ENCODE data around the gene STAT2. TPM values are rescaled to one million over a fixed set of nuclear protein-coding genes. Genes with fewer than 3 reads are reported as not detected.
A peak's percentile ranks its signal among the peaks of the same experiment; 100 is the strongest.

Gene STAT2
- polyA plus RNA-seq, 3 donors, result 109 to 251 (median 142) TPM

- H3K4me1 Mint-ChIP-seq, result peaks cover 19% of the 10 kb centered on the region
- under 1% methylated on average over 55 of the region's 62 CpGs for WGBS (ENCODE audit: insufficient coverage)
- H3K36me3 ChIP-seq (replicated peaks in 1 of 2; ENCODE audit: control insufficient read depth in 1 of 2, insufficient read depth in 2 of 2, low read length in 2 of 2), result peaks cover 17 to 34% of the 10 kb centered on the region in 2 donors
- H3K36me3 Mint-ChIP-seq, result peaks cover 25 to 49% of the 10 kb centered on the region in 2 donors
- H2AFZ ChIP-seq (ENCODE audit: insufficient read depth, low read depth, low read length, poor library complexity, severe bottlenecking), result peak within 1 kb of the TSS; percentile 96
- peaks cover 14 to 20% of the 10 kb centered on the region in 2 donors for H3K4me1 ChIP-seq (ENCODE audit: control insufficient read depth in 1 of 2, insufficient read depth in 2 of 2, low read length in 2 of 2)
- peak within 1 kb of the TSS; percentile 59 to 96 (median 95) for H3K4me3 ChIP-seq (replicated peaks in 1 of 3; ENCODE audit: low read depth in 2 of 3, low read length in 3 of 3)
- intact Hi-C loops (cut with micrococcal nuclease), result loop anchor here (2.0 to 5.0 kb wide), 3 partner anchors 15 to 46 kb away; partner anchors contain the start of genes APOF (in 2 of the 2), STAT2 (in 2 of the 2), CS (in 1 of the 2) and PAN2 (in 1 of the 2)
- H3K27ac ChIP-seq (ENCODE audit: low read depth in 1 of 2, low read length in 2 of 2), result peak within 1 kb of the TSS; percentile 91 to 98
- H4K20me1 ChIP-seq (ENCODE audit: insufficient read depth, low read length), result no peaks in the 10 kb centered on the region
- no peak for TF ChIP-seq CTCF (IDR thresholded peaks at IDR 0.05)
- H3K27ac Mint-ChIP-seq, result peak within 1 kb of the TSS; percentile 98 to 100 (median 98)
- DNase-seq, result peak; percentile 87 to 93 (median 92)
- H3K4me3 Mint-ChIP-seq, result peak within 1 kb of the TSS; percentile 96 to 97
- H3K79me2 ChIP-seq (ENCODE audit: insufficient read depth, low read length), result peaks cover 13% of the 10 kb centered on the region
- H3K9me3 Mint-ChIP-seq, result peaks cover 0 to 1% (median 0%) of the 10 kb centered on the region in 7 donors
- H3K9me3 ChIP-seq (replicated peaks in 1 of 2; ENCODE audit: control insufficient read depth in 1 of 2, insufficient read depth in 1 of 2, low read length in 2 of 2), result no peaks in the 10 kb centered on the region
- H3K9ac ChIP-seq (ENCODE audit: insufficient read depth, low read length, poor library complexity, severe bottlenecking), result peak within 1 kb of the TSS; percentile 89
- no peaks in the 10 kb centered on the region for H3K27me3 Mint-ChIP-seq (ENCODE audit: low read depth in 3 of 3)
- no peaks in the 10 kb centered on the region for H3K27me3 ChIP-seq (ENCODE audit: control insufficient read depth in 2 of 2, insufficient read depth in 2 of 2, low read length in 2 of 2)
- H3K4me2 ChIP-seq (replicated peaks; ENCODE audit: extremely low read depth, low read length, poor library complexity, severe bottlenecking), result peak within 1 kb of the TSS; percentile 93
Measured at GRCh38 chr12:56315622-56316473, 44.1 kb downstream of the STAT2 start, which contains the start of gene CNPY2. CNPY2 (minus strand) TSS chr12:56315988; CDS start chr12:56315217, 771 bp downstream.

GRCh38 chr12:56315249-56315621 is 44.7 kb downstream of the STAT2 start:
- H3K27ac ChIP-seq (ENCODE audit: low read depth in 1 of 2, low read length in 2 of 2), result peak overlapping the region; percentile 91 to 98
- Mint-ChIP-seq H3K9me3 (peaks cover 0 to 1% (median 0%) of the 10 kb centered on the region in 7 donors), H3K27ac (peak overlapping the region; percentile 98 to 100 (median 98)), H3K4me1 (peaks cover 18% of the 10 kb centered on the region), H3K27me3 (ENCODE audit: low read depth in 3 of 3) (no peaks in the 10 kb centered on the region), H3K36me3 (peaks cover 31 to 49% of the 10 kb centered on the region in 2 donors), H3K4me3 (peak overlapping the region; percentile 96 to 97)
- no peaks in the 10 kb centered on the region for H4K20me1 ChIP-seq (ENCODE audit: insufficient read depth, low read length)
- no peaks in the 10 kb centered on the region for H3K27me3 ChIP-seq (ENCODE audit: control insufficient read depth in 2 of 2, insufficient read depth in 2 of 2, low read length in 2 of 2)
- peaks cover 14 to 16% of the 10 kb centered on the region in 2 donors for H3K4me1 ChIP-seq (ENCODE audit: control insufficient read depth in 1 of 2, insufficient read depth in 2 of 2, low read length in 2 of 2)
- peak overlapping the region; percentile 93 for H3K4me2 ChIP-seq (replicated peaks; ENCODE audit: extremely low read depth, low read length, poor library complexity, severe bottlenecking)
- no peak for TF ChIP-seq CTCF (IDR thresholded peaks at IDR 0.05)
- peaks cover 22 to 40% of the 10 kb centered on the region in 2 donors for H3K36me3 ChIP-seq (replicated peaks in 1 of 2; ENCODE audit: control insufficient read depth in 1 of 2, insufficient read depth in 2 of 2, low read length in 2 of 2)
- peaks cover 13% of the 10 kb centered on the region for H3K79me2 ChIP-seq (ENCODE audit: insufficient read depth, low read length)
- no peaks in the 10 kb centered on the region for H3K9me3 ChIP-seq (replicated peaks in 1 of 2; ENCODE audit: control insufficient read depth in 1 of 2, insufficient read depth in 1 of 2, low read length in 2 of 2)
- H3K9ac ChIP-seq (ENCODE audit: insufficient read depth, low read length, poor library complexity, severe bottlenecking), result peak overlapping the region; percentile 89
- peak overlapping the region; percentile 59 to 96 (median 95) for H3K4me3 ChIP-seq (replicated peaks in 1 of 3; ENCODE audit: low read depth in 2 of 3, low read length in 3 of 3)
- 1% methylated on average over 10 of the region's 11 CpGs for WGBS (ENCODE audit: insufficient coverage)
- intact Hi-C loops (cut with micrococcal nuclease), result loop anchor here (2.0 to 5.0 kb wide), 2 partner anchors 14 to 47 kb away; partner anchors contain the start of genes APOF (in 2 of the 2), STAT2 (in 2 of the 2) and CS (in 1 of the 2)
- DNase-seq, result no peak
- peak overlapping the region; percentile 96 for H2AFZ ChIP-seq (ENCODE audit: insufficient read depth, low read depth, low read length, poor library complexity, severe bottlenecking)
